GM12878 (cell line): ENCODE results near the gene GSTA4.

Source experiments
- CBX3 ChIP-seq: fragments of 200-600 bp; sonication (generic); IDR thresholded peaks from 2 replicates; pipeline ENCODE4 v1.6.1; 2016; ENCODE audit warnings: low read depth, borderline replicate concordance
- CTCF ChIP-seq, 3 experiments: IDR thresholded peaks in 2 of 3; conservative IDR thresholded peaks in 1 of 3; 2 replicates each; pipeline ENCODE4 v1.5.1; 2011; ENCODE audit warnings: low read depth in 3 of 3, low read length in 3 of 3, mild to moderate bottlenecking in 3 of 3, control low read depth in 2 of 3, moderate library complexity in 2 of 3, inconsistent platforms in 1 of 3, mixed read lengths in 1 of 3; ENCODE audit not compliant: control insufficient read depth in 2 of 3, insufficient read depth in 1 of 3; ENCODE audit errors: extremely low read depth in 1 of 3
- E4F1 ChIP-seq: fragments of 450-650 bp; IDR thresholded peaks from 2 replicates; pipeline ENCODE4 v1.6.1; 2018; ENCODE audit warnings: borderline replicate concordance, mild to moderate bottlenecking; ENCODE audit not compliant: partially characterized antibody
- GABPA ChIP-seq: IDR thresholded peaks from 2 replicates; pipeline ENCODE4 v1.6.1; 2014; ENCODE audit warnings: antibody characterized with exemption, low read depth, mild to moderate bottlenecking, inconsistent platforms
- MXI1 ChIP-seq: fragments of 150-350 bp; IDR thresholded peaks from 2 replicates; pipeline ENCODE4 v1.6.1; 2011; ENCODE audit warnings: low read depth, mild to moderate bottlenecking, inconsistent platforms, low read length, improper control_type of control experiment
- NFIC ChIP-seq: IDR thresholded peaks from 2 replicates; pipeline ENCODE4 v1.6.1; 2012; ENCODE audit warnings: low read depth, mild to moderate bottlenecking, inconsistent platforms, low read length, moderate library complexity
- NRF1 ChIP-seq: conservative IDR thresholded peaks from 2 replicates; pipeline ENCODE4 v1.6.1; 2011; ENCODE audit warnings: mild to moderate bottlenecking, low read depth, low read length, improper control_type of control experiment
- POLR2A ChIP-seq: IDR thresholded peaks from 2 replicates; pipeline ENCODE4 v1.6.1; 2011; ENCODE audit warnings: low read depth, mild to moderate bottlenecking, low read length
- RFX5 ChIP-seq: IDR thresholded peaks from 2 replicates; pipeline ENCODE4 v1.6.1; 2011; ENCODE audit warnings: low read depth, low read length, improper control_type of control experiment
- SP1 ChIP-seq: IDR thresholded peaks from one replicate; pipeline ENCODE4 v1.6.1; 2011; ENCODE audit warnings: low read depth, low read length
- STAT1 ChIP-seq: fragments of 450-650 bp; conservative IDR thresholded peaks from 2 replicates; pipeline ENCODE4 v1.6.1; 2014; ENCODE audit warnings: antibody characterized with exemption, mild to moderate bottlenecking
- SUPT20H ChIP-seq: IDR thresholded peaks from 2 replicates; pipeline ENCODE4 v1.6.1; 2011; ENCODE audit warnings: low read depth, mild to moderate bottlenecking, low read length, moderate library complexity, borderline replicate concordance; ENCODE audit not compliant: control insufficient read depth
- YY1 ChIP-seq: IDR thresholded peaks from 2 replicates; pipeline ENCODE4 v1.6.1; 2011; ENCODE audit warnings: low read depth, mild to moderate bottlenecking, low read length
- ZBTB33 ChIP-seq: fragments of 450-650 bp; IDR thresholded peaks from 2 replicates; pipeline ENCODE4 v1.6.1; 2017; ENCODE audit warnings: mild to moderate bottlenecking

- no peak for TF ChIP-seq SP1
- TF ChIP-seq MXI1, result no peak
- no peak for TF ChIP-seq ZBTB33
- TF ChIP-seq NRF1, result no peak
- TF ChIP-seq YY1, result no peak
- TF ChIP-seq NFIC, result no peak
- TF ChIP-seq CTCF (IDR thresholded peaks at IDR 0.05 in 2 of 3, conservative IDR thresholded peaks at IDR 0.05 in 1 of 3; ENCODE audit: control insufficient read depth in 2 of 3, extremely low read depth in 1 of 3, insufficient read depth in 1 of 3, low read depth in 3 of 3, low read length in 3 of 3), result no peak
- TF ChIP-seq POLR2A, result no peak
- TF ChIP-seq SUPT20H, result no peak
- TF ChIP-seq STAT1, result no peak
- no peak for TF ChIP-seq GABPA
- no peak for TF ChIP-seq E4F1
- no peak for TF ChIP-seq CBX3
- TF ChIP-seq RFX5, result no peak
Measured at GRCh38 chr6:53011979-53012378, 16.9 kb upstream of the GSTA4 start.
